Body of pancreas (tissue), 4 donors: ENCODE measurements around the gene BMPER.

Source experiments
- CTCF ChIP-seq, 7 experiments: fragments of 450-650 bp in 4 of 7; fragments of 200-600 bp in 3 of 7; sonication (generic) in 3 of 7; IDR thresholded peaks; one replicate each; pipeline ENCODE4 v1.5.1; 2016 to 2019; ENCODE audit warnings: antibody characterized with exemption in 7 of 7
- POLR2A ChIP-seq, 3 donors: fragments of 450-650 bp; IDR thresholded peaks; one replicate each; pipeline ENCODE4 v1.6.1; 2016; ENCODE audit warnings: antibody characterized with exemption in 3 of 3, mild to moderate bottlenecking in 2 of 3

- TF ChIP-seq POLR2A (IDR thresholded peaks at IDR 0.05) (no peak), CTCF (IDR thresholded peaks at IDR 0.05) (no peak)
Observed at GRCh38 chr7:33906697-33907096, 1.4 kb downstream of the BMPER start.
